DMS 273 treated with DMSO at 0.1 percent for 48 hours (cell line): ENCODE measurements around the gene BRPF3.

ENCODE experiments used
- DNase-seq: peaks from one replicate; lab custom pipeline; 2025; lab: John Stamatoyannopoulos, UW

BRPF3 gene

DNA sequence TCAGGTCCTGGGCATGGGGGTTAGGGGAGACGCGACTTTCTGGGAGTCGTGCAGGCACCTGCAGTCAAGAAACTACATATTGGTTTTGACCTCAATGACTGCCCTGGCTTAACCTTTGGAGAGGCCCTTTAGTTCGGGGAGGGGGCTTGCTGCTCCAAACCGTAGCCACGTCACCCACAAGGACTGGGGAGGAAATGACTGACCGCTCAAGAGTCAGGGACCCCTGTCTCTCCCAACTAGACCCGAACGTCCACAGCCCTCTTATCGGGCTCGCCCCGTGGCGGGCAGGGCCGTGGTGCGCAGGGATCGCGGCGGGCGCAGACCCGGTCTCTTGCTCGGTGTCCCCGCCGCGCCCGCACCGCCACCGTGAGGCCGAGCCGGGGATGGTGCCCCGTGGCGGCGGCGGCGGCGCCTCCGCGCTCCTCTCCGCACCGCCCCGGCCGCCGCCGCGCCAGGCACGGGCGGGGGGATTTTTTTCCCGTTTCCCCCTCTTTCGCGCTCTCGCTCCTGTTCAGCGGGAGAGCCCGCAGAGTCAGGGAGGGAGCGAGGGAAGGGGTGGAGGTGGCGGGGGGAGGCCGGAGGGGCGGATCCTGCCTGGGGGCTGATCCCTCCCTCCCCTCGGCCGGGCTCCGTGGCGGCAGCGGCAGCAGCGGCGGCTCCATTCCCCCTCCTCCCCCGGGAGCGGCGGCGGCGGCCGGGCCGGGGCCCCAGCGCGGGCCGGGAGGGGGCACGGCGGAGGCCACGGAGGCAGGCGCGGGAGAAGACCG lies at the start of gene BRPF3:
TSS of gene BRPF3 (plus strand) at position 632 of the 767 bp plus-strand sequence. CDS start 3,579 bp downstream, outside the sequence.
- DNase-seq = peak; percentile 45

DNA sequence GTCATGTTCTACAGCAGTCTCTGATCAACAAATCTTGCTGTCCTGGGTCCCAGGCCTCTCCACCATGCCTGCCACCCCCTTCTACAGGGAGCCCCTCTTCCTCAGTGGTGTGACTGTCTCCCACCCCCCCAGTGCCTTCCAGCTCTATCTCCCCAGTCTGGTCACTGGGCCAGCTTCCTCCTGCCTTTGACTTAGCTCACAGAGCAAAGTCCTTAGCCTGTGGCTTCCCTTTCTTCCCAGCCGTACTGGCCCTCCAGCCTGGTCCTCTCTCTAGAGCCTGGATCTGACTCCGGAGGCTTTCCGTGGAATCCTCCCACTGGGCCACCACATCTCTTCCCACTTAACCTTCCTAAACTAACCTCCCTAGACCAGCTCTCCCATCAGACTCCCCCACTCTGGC lies 49.2 kb upstream of the BRPF3 start:
- DNase-seq = no peak

DNA sequence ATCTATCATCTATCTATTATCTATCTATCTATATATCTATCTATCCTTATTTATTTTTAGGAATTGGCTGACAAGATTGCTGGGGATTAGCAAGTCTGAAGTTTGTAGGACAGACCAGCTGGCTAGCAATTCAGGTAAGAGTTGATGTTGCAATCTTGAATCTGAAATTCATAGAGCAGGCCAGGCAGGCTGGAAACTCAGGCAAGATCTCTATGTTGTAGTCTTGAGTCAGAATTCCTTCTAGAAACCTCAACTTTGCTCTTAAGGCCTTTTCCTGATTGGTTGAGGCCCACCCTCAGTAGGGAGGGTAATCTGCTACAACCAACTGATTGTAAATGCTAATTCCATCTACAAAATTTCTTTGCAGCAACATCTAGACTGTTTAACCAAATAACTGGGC lies 47.1 kb upstream of the BRPF3 start:
- DNase-seq = no peak

DNA sequence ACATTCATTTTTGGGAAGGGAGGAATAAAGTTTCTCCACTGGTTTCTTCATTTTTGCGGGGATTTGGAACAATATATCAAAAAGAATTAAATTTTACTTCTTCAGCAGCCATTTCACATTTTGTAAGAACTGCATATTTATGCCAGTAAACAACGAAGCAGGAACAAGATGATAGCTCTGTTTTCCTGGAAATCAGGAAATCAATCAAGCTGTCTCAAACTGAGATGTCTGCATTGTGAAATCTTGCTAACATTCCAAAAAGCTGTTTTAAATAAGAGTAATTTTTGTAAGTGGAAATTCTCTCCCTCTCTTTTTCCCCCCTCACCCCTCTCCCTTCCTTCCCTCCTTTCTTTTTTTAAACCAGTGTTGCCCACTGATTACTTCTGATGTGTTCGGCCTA lies 46.3 kb upstream of the BRPF3 start:
- no peak for DNase-seq

DNA sequence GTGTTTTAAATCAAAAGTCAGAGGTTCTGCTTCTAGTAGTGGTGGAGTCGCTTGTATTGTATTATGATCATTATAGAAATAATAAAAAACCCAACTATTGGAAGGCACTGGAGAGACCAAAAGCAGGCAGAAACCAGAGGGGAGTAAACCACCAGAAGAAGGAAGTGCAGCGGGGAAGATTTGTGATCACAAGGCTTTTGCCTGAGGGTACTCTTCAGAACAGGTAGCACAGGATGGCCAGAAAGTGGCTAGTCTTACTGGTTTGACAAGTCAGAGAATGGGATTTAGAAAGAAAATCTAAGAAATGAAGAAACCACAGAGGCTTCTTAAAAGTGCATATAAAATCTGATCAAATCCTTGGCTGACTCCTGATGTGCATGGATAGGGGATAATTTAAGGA lies 42.3 kb upstream of the BRPF3 start:
- no peak for DNase-seq

DNA sequence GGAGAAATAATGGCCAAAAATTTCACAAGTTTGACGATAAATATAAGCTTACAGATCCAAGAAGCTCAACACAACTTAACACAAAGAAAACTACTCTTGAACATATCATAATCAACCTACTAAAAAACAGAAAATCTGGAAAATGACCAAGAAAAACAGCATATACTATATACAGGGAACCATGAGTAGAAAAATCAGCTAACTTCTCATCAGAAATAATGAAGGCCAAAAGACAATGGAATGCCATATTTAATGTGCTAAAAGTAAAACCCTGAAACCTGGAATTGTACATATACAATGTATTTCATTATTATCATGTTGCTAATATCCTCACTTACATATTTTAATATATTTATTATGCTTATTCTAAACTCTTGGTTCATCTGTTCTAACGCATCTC lies 40.9 kb upstream of the BRPF3 start:
- no peak for DNase-seq

DNA sequence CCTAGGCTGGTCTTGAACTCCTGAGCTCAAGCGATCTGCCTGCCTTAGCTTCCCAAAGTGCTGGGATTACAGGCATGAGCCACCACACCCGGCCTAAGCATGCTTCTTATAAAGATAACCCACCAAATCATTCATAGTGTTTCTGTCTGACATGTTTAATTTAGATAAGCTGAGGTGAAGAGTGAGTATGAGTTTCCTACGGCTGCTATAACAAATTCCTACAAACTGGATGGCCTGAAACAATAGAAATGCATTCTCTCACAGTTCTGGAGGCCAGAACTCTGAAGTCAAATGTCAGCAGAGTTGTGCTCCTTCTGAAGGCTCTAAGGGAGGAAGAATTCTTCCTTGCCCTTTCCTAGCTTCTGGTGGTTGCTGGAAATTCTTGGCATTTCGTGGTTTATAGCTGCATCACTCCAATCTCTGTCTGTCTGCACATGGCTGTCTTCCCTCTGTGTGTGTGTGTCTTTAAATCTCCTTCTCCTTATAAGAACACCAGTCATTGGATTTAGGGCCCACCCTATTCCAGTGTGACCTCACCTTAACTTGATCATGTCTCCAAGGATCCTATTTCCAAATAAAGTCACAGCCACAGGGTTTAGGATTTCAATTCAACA lies 36.3 kb upstream of the BRPF3 start:
- no peak for DNase-seq

DNA sequence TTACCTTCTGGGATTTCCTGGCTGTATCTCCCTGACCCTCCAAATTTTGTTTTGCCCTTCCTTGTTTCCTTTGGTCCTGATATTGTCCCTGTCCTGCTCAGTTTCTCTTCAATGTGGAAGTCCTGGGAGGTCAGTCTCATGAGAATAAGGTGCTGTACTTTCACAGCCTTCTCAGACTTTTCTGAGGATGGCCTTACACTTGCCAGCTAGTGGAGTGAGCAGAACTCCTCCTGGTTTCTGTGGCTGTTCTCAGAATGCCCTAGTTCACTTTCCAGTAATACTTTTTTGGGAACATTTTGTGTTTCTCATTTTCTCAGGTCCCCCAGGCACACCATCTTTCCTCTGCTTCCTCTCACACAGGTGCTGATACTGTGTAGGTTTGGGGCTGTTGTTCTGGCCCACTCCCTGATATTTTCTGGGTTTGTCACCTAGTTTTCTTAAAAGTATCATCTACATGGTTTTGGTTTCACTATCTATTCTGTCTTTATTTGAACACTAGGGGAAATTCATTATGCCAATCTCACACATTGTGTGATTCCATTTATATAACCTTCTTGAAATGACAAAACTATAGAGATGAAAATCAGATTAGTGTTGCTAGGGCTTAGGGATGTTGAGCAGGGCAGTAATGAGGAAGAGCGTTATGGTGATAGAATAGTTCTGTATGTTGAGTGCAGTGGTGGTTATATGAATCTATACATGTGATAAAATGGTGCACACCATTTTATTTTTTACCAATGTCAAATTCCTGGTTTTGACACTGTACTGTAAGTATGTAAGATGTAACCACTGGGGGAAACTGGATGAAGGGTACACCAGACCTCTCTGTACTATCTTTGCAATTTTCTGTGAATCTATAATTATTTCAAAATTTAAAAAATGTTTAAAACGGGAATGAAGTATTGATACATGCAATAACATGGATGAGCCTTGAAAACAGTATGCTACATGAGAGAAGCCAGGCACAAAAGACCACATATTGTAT lies 27.2 kb upstream of the BRPF3 start:
- DNase-seq = no peak

DNA sequence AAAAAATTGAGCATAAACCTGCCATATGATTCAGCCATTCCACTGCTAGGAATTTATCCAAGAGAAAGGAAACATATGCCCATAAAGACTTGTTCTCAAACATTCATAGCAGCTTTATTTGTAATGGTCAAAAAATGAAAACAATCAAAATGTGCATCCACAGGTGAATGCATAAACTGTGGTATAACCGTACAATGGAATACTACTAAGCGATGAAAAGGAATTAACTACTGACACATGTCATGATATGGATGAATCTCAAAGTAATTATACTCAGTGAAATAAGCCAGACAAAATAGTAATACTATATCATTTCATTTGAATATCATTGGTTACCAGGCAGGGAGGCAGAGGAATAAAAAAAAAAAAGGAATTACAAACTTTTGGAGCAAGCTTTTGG lies 25.8 kb upstream of the BRPF3 start:
- no peak for DNase-seq

DNA sequence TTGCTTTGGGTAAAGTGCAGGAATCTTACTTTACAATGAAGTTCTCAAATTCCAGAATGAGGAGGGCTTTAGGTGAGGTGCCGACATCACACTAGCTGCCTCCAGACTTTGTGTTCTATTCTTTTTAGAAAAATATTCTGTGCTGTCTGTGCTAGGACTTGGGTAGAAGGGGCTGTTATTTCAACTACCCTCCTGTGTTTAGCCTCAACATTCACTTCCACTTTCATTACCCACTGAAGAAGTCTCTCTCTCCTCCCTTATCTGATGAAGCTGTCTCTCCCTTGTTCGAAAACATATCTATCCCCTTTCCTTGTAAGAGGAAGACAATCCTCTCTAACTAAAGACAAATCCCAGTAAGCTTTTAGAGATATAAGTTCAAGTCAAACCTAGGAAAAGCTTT lies 25.0 kb upstream of the BRPF3 start:
- DNase-seq = no peak

DNA sequence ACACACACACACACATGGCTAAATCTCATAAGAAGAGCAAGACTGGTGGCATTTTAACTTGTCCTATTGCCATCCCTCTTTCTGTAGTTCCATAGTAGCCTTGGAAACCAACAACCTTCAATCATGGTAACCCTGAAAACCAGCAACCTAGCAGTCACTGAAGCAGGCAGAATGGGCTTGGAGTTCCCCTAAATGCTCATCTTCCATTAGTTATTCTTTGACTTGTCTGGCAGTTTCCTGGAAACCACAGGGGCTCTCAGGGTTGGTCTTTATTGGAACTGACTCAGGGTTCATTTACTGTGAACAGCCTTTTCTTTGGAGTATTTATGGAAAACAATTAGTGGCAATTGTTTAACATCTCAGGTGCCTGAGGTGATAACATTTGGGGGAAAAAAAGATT lies 19.4 kb upstream of the BRPF3 start:
- no peak for DNase-seq

DNA sequence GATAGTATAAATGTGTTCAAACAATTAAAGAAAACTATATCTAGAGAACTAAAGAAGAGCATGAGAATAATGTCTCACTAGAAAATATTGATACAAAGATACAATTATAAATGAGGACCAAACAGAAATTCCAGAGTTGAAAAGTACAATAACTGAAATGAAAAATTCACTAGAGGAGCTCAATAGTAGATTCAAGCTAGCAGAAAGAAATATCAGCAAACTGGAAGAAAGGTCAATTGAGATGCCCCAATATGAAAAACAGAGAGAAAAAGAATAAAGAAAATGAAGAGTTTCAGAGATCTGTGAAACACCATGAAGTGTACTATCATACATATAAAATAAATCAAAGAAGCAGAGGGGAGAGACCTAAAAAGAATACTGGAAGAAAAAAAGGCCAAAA lies 18.0 kb upstream of the BRPF3 start:
- no peak for DNase-seq

DNA sequence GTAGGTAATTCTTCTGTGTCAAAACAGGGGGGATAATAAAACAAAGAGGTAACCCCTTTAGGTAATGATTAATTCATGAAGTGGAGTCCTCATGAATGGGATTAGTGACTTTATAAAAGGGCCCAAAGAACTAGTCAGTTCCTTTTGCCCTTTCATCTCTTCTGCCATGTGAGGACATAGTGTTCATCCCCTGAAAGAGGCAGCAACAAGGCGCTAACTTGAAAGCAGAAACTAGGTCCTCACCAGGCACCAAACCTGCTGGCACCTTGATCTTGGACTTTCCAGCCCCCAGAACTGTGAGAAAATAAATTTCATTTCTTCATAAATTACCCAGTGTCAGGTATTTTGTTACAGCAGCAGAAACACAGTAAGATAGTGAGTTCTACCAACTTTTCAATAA lies 16.4 kb upstream of the BRPF3 start:
- no peak for DNase-seq

DNA sequence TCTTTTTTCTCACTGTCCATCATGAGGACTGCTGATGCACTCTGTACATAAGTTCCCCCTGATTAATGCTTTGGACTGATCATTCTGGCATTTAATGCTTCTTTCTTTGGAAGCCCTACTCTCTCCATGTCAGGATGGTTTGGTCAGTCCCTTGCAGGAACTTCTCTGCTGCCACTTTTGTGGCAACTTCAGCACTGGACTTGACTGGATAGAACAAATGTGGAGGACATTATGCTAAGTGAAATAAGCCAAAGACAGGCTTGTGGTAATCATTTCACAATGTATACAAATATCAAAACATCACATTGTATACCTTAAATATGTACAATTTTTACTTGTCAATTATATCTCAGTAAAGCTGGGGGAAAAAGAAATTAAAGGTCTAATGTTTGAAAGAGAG lies 12.2 kb upstream of the BRPF3 start:
- DNase-seq = no peak

DNA sequence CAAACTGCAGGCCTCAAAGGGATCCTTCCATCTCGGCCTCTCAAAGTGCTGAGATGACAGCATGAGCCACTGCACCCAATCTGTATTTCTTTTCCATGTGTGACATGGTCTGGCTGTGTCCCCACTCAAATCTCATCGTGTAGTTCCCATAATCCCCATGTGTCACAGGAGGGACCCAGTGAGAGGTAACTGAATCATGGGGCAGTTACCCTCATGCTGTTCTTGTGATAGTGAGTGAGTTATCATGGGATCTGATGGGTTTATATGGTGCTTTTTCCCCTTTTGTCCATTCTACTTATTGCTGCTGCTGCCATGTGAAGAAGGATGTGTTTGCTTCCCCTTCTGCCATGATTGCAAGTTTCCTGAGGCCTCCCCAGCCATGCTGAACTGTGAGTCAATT lies 10.3 kb upstream of the BRPF3 start:
- DNase-seq = no peak

DNA sequence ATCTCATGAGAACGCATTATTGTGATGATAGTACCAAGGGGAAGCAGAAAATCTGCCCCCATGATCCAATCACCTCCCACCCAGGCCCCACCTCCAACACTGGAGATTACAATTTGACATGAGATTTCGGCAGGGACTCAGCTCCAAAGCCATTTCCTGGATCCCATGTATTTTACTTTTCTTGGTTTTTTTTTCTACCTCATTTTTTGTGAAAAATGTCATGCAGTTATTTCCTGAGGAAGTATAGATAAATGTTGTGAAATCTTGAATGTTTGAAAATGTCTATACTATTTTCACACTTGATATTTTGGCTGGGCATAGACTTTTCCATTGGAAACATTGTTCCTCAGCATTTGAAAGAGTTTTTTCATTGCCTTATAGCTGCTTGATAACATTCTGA lies 9.1 kb upstream of the BRPF3 start:
- no peak for DNase-seq

DNA sequence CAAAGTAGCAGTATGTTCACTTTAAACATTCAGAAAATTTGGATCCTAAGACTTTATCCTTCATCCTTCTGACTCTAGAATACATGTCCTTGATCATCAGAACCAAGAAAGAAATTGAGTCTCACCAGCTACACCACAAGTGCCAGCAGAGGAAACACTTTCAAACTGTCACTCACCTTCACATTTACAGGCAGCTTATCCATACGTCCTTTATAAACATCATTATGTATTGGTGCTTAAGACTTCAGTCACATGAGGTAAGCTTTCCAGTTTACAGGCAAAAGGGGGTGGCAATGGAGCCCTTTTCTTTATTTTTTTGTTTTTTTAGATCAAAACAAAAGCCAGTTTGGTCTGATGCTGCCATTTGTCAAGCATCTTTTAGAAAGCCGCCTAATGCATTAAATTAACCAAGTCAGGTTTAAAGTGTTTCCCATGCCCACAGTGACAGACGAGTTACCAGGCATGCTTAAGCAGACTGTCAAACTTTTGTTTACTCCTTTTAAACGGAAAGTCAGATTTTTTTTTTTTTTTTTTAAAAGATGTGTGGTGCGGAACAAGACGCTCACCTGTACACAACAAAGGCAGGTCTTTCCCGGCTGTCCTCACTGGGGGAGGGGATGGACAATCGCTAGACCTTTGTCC lies 952 bp upstream of the BRPF3 start:
- no peak for DNase-seq

DNA sequence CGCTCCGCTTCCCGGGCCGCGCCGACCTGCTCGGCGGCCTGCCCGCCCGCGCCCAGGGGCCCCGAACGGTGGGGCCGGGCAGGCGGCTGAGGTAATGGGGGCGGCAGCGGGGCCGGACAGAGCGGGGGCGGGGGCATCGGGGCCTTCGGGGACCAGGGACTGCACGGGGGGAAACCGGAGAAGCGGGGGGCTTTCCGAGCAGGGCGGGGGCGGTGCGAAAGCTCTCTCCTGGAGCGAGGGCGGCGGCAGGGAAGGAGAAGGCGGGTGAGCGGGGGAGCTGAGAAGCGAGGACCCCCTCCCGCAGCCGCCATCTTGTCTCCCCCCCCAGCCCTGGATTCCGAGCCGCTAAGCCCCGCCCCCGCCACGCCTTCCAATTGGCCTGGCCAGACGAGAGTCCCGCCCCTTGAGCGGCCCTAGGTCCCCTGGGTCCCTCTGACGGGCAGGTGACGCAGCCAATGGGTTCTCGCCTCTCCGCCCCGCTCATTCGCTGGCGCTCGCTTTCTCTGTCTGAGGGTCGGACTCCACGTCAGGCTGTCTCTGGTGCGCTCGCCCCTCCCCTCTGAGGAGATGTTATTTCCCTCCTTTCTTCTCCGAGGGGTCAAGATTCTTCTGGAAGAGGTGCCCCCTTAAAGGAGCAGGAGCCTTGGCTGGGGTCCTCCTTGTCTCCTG lies 470 bp downstream of the BRPF3 start:
- peak; percentile 75 for DNase-seq

DNA sequence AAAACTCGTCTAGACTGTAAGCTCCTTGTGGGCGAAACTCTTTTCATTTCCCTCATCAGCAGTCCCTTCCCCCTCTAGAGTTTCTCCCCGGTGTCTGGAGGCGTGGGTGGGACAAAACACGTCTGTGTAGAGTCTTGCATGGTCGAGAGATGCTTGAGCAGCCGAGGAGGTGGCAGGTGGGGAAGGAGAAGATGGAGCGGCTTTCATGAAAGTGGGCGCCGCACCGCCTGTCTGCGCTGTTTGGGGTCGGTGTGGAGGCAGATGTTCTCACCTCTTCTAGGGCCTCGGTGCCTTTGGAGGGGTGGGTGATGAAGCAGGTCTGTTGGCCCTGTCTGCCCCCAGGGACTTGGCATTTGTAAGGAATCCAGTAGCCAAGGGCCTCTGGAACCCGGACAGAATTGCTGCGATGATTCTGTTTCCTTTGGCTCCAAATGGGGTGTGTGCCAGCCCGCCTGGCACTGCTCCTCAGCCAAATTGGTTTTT lies 1.2 kb downstream of the BRPF3 start:
- DNase-seq = no peak

DNA sequence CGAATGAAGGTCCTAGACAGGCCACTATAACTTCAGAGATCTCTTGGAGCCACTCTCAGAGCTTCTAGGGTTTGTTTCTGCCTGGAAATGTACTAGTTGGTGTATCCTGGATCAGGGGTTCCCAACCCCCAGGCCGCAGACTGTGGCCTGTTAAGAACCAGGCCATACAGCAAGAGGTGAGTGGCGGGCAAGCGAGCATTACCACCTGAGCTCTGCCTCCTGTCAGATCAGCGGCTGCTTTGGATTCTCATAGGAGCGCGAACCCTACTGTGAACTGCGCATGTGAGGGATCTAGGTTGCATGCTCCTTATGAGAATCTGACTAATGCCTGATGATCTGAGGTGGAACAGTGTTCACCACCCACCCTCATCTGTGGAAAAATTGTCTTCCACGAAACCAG lies 2.4 kb downstream of the BRPF3 start:
- DNase-seq = no peak

DNA sequence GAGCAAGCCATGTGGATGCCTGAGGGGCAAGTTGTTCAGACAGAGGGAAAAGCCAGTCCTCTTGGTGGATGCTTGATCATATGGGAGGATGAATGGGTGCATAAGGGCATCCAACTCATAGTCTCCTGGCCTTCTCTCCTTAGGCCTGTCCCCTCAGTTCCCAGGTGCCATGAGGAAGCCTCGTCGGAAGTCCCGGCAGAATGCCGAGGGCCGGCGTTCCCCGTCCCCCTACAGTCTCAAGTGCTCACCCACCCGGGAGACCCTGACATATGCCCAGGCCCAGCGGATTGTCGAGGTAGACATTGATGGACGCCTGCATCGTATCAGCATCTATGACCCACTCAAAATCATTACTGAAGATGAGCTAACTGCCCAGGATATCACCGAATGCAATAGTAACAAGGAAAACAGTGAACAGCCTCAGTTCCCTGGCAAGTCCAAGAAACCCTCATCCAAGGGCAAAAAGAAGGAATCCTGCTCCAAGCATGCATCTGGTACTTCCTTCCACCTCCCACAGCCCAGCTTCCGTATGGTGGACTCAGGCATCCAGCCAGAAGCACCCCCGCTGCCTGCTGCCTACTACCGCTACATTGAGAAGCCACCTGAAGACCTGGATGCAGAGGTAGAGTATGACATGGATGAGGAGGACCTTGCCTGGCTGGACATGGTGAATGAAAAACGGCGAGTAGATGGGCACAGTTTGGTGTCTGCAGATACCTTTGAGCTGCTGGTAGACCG lies 3.8 kb downstream of the BRPF3 start:
- no peak for DNase-seq
